ENCODE data around the gene ALS2.

ALS2 gene

GRCh38 chr2:201707753-201708152, 73.0 kb downstream of the ALS2 start:
- Histone ChIP-seq H3K36me3 (peaks cover 33 to 96% (median 68%) of the 10 kb centered on the region in 11 experiments), H3K27ac (no peak overlapping the region), H3K4me2 (no peak overlapping the region), H3K4me3 (no peak overlapping the region), H4K20me1 (no peaks in the 10 kb centered on the region), H3K9ac (no peak overlapping the region), H3K4me1 (peaks cover 0 to 5% (median 0%) of the 10 kb centered on the region in 10 experiments; a peak in 1 of 20 replicates), H3K27me3 (no peaks in the 10 kb centered on the region), H3K9me3 (replicated peaks in 1 of 11) (no peaks in the 10 kb centered on the region)
- no peak for TF ChIP-seq Cebpa-rat (IDR thresholded peaks at IDR 0.05)

DNA sequence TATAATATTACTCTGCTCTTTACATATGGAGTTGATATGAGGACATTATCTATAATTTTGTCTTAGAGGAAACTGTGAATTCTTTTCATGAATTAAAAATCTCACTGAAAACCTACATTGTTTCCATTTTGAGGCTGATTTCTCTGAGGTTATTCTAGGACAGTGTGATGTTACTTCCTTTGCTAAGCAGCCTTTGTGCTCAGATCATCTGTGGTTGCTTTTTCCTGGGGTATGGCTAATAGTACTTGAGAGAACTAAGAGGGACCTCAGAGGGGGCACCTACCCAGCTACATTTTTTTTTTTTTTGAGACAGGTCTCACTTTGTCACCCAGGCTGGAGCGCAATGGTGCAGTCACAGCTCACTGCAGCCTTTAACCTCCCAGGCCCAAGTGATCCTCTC, 73.6 kb downstream of the ALS2 start:
- no peak overlapping the region for H3K27ac ChIP-seq
- H3K4me3 ChIP-seq, result no peak overlapping the region
- H4K20me1 ChIP-seq, result no peaks in the 10 kb centered on the region
- H3K9me3 ChIP-seq (replicated peaks in 1 of 11), result no peaks in the 10 kb centered on the region
- H3K27me3 ChIP-seq, result no peaks in the 10 kb centered on the region
- no peak for TF ChIP-seq Cebpa-rat (IDR thresholded peaks at IDR 0.05)
- peaks cover 0 to 5% (median 0%) of the 10 kb centered on the region in 10 experiments; a peak in 1 of 20 replicates for H3K4me1 ChIP-seq
- H3K36me3 ChIP-seq, result peaks cover 34 to 96% (median 74%) of the 10 kb centered on the region in 11 experiments
- H3K4me2 ChIP-seq, result no peak overlapping the region
- H3K9ac ChIP-seq, result no peak overlapping the region

- Histone ChIP-seq H3K9ac (no peak overlapping the region), H4K20me1 (no peaks in the 10 kb centered on the region), H3K27ac (no peak overlapping the region), H3K4me2 (no peak overlapping the region), H3K36me3 (peaks cover 41 to 98% (median 84%) of the 10 kb centered on the region in 11 experiments), H3K4me3 (no peak overlapping the region), H3K27me3 (no peaks in the 10 kb centered on the region), H3K9me3 (replicated peaks in 1 of 11) (no peaks in the 10 kb centered on the region), H3K4me1 (peaks cover 0 to 5% (median 0%) of the 10 kb centered on the region in 10 experiments; a peak in 1 of 20 replicates)
- no peak for TF ChIP-seq Cebpa-rat (IDR thresholded peaks at IDR 0.05)
Observed at GRCh38 chr2:201704536-201704935, 76.2 kb downstream of the ALS2 start.

GRCh38 chr2:201701646-201702045, 79.1 kb downstream of the ALS2 start:
- Histone ChIP-seq H3K27me3 (no peaks in the 10 kb centered on the region), H3K36me3 (peaks cover 32 to 74% (median 58%) of the 10 kb centered on the region in 11 experiments), H3K4me3 (no peak overlapping the region), H3K4me2 (no peak overlapping the region), H4K20me1 (no peaks in the 10 kb centered on the region), H3K4me1 (peaks cover 0 to 3% (median 0%) of the 10 kb centered on the region in 10 experiments; a peak in 5 of 20 replicates), H3K9me3 (replicated peaks in 1 of 11) (no peaks in the 10 kb centered on the region), H3K27ac (no peak overlapping the region), H3K9ac (no peak overlapping the region)
- no peak for TF ChIP-seq Cebpa-rat (IDR thresholded peaks at IDR 0.05)

DNA sequence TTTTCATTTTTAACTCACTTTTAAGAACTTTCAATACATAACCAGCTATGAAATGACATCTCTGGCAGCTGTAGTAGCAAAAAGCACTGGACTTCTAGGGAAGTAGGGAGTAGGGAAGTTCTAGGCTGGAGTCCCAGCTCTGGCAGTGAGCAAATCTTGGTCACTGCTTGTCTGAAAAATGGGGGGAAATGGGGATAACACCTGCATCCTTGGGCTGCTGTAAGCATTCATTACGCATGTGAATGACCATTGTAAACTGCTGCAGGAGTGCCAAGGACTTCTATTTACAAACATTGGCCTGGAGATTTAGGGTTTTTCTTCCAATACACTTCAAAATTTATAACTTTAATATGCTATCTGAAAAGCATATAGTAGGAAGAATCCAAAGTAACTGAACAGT, 81.3 kb downstream of the ALS2 start:
- Histone ChIP-seq H3K4me3 (no peak overlapping the region), H3K4me2 (no peak overlapping the region), H3K27me3 (no peaks in the 10 kb centered on the region), H3K36me3 (peaks cover 23 to 54% (median 41%) of the 10 kb centered on the region in 11 experiments), H3K9me3 (replicated peaks in 1 of 11) (no peaks in the 10 kb centered on the region), H3K27ac (no peak overlapping the region), H3K4me1 (peaks cover 0 to 17% (median 11%) of the 10 kb centered on the region in 10 experiments; a peak in 13 of 20 replicates), H3K9ac (no peak overlapping the region), H4K20me1 (no peaks in the 10 kb centered on the region)
- no peak for TF ChIP-seq Cebpa-rat (IDR thresholded peaks at IDR 0.05)

DNA sequence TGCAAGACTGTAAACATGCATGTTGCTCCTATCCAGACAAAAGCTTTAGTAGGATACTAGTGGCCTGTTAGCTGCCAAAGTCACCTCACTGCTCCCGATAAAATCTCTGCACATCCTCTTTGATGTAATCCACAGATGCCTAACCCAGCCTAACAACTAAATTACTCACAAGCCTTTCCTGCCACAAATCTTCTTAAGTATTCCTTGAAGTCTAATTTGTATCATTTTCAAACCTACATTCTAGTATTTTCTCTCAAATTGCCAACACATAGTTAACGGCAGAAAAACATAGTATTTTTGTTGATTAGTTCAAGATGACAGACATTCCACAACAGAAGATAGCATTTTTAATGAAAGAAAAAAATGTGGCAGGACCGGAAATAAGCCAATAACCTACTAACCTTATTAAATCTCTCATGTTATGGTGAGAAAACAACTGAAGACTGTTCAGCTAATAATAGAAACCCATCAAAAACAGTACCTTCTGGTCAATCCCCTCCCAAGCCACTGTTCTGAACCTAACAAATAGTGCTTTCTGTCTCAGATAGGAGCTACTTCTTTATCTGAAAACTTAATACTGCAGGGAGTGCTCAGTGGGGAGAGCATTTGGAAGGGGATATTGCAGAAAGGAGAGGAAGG, 82.0 kb downstream of the ALS2 start, which contains the start of gene MPP4:
Gene MPP4, minus strand, starts transcription at position 57 of the 639 bp plus-strand sequence. CDS start 4,690 bp downstream, outside the sequence.
- H3K4me2 ChIP-seq, result no peak within 1 kb of the TSS
- no peak within 1 kb of the TSS for H3K27ac ChIP-seq
- H4K20me1 ChIP-seq, result no peaks in the 10 kb centered on the region
- no peak within 1 kb of the TSS for H3K9ac ChIP-seq
- no peak for TF ChIP-seq Cebpa-rat (IDR thresholded peaks at IDR 0.05)
- H3K4me1 ChIP-seq, result peaks cover 0 to 17% (median 11%) of the 10 kb centered on the region in 10 experiments; a peak in 13 of 20 replicates
- H3K36me3 ChIP-seq, result peaks cover 19 to 47% (median 33%) of the 10 kb centered on the region in 11 experiments
- no peaks in the 10 kb centered on the region for H3K9me3 ChIP-seq (replicated peaks in 1 of 11)
- H3K27me3 ChIP-seq, result no peaks in the 10 kb centered on the region
- no peak within 1 kb of the TSS for H3K4me3 ChIP-seq

DNA sequence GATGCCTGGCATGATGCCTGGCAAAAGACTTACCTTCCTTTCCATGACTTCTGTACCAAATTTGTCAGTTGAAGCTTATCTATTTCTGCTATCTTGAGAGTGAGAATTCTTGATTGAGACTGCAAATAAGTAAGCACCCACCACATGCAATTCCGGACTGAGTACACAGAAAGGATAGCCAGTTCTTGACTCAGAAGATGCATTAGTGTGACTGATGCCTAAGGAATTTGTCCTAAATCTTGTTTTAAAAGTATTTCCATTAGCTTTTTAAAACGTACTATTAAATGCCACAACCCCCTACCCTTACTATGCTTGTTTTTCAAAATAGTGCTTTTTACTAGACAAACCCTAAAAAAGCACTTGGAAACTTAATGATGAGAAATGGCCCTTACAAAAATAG, 82.8 kb downstream of the ALS2 start:
- Histone ChIP-seq H3K27ac (no peak overlapping the region), H3K4me1 (peaks cover 0 to 17% (median 11%) of the 10 kb centered on the region in 10 experiments; a peak in 13 of 20 replicates), H3K27me3 (no peaks in the 10 kb centered on the region), H3K9me3 (replicated peaks in 1 of 11) (no peaks in the 10 kb centered on the region), H3K9ac (no peak overlapping the region), H3K4me3 (no peak overlapping the region), H3K36me3 (peaks cover 16 to 39% (median 25%) of the 10 kb centered on the region in 11 experiments), H4K20me1 (no peaks in the 10 kb centered on the region), H3K4me2 (no peak overlapping the region)
- TF ChIP-seq Cebpa-rat (IDR thresholded peaks at IDR 0.05), result no peak

DNA sequence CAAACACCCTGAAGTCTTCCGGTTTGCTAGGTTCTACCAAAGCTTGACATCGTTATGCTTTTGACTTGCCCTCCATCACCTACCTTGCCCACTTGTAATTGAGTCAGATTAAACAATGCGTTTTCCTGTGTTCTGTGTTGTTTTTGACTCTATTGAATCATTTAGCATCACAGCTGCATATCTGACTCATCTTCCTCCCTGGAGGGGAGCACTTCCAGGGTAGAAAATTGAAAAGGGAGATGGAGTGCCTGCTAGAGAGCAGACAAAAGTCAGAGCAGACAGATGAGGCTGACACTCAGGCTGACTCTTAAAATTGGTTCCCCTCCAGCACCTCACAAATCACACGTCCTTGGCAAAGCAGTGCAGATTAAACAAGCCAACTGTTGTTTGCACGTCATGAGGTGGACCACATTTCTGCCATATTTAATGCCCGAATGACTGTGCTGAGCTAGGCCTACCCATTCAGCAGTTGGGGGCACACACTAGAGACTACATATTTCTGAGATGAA, 84.5 kb downstream of the ALS2 start:
- no peak for TF ChIP-seq Cebpa-rat (IDR thresholded peaks at IDR 0.05)

DNA sequence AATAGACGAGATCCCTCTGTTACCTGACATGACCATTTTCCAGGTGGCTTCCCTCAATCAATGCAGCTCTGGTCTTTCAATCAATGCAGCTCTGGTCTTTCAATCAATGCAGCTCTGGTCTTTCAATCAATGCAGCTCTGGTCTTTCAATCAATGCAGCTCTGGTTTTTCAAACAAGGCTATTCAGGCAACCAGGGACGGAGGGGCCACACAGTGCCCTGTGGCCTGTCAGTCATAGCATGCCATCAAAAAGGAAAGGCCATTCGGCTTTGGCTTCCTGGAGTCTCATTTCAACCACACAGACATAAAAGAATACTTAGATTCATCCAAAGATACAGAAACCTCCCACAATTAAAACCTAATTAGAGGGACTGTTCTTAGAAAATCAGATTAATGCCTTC, 95.6 kb downstream of the ALS2 start:
- Histone ChIP-seq H3K9ac (no peak overlapping the region), H3K4me3 (no peak overlapping the region), H4K20me1 (no peaks in the 10 kb centered on the region), H3K36me3 (no peaks in the 10 kb centered on the region), H3K27me3 (no peaks in the 10 kb centered on the region), H3K27ac (no peak overlapping the region), H3K4me1 (no peaks in the 10 kb centered on the region), H3K4me2 (no peak overlapping the region), H3K9me3 (replicated peaks in 1 of 11) (no peaks in the 10 kb centered on the region)
- TF ChIP-seq Cebpa-rat (IDR thresholded peaks at IDR 0.05), result no peak

More for the DNA sequence above, 84.5 kb downstream of the ALS2 start:
- Histone ChIP-seq H3K4me3 (no peak overlapping the region), H3K4me1 (peaks cover 0 to 17% (median 11%) of the 10 kb centered on the region in 10 experiments; a peak in 13 of 20 replicates), H4K20me1 (no peaks in the 10 kb centered on the region), H3K9me3 (replicated peaks in 1 of 11) (no peaks in the 10 kb centered on the region), H3K27me3 (no peaks in the 10 kb centered on the region), H3K36me3 (peaks cover 6 to 22% (median 10%) of the 10 kb centered on the region in 11 experiments; a peak in 21 of 22 replicates), H3K4me2 (peak overlapping the region in 9 of 11 experiments; percentile 1 to 49 (median 39); a peak in 12 of 22 replicates), H3K9ac (no peak overlapping the region), H3K27ac (peak overlapping the region in 3 of 11 experiments; percentile 9 to 53 (median 34); a peak in 6 of 22 replicates)

Data from BLaER1 treated with 17β-estradiol and CSF1 and Interleukin-3, amounts not matched to agents 10 nM and 100 nM (cell line).